ENCODE results near the gene INSL3.

DNA sequence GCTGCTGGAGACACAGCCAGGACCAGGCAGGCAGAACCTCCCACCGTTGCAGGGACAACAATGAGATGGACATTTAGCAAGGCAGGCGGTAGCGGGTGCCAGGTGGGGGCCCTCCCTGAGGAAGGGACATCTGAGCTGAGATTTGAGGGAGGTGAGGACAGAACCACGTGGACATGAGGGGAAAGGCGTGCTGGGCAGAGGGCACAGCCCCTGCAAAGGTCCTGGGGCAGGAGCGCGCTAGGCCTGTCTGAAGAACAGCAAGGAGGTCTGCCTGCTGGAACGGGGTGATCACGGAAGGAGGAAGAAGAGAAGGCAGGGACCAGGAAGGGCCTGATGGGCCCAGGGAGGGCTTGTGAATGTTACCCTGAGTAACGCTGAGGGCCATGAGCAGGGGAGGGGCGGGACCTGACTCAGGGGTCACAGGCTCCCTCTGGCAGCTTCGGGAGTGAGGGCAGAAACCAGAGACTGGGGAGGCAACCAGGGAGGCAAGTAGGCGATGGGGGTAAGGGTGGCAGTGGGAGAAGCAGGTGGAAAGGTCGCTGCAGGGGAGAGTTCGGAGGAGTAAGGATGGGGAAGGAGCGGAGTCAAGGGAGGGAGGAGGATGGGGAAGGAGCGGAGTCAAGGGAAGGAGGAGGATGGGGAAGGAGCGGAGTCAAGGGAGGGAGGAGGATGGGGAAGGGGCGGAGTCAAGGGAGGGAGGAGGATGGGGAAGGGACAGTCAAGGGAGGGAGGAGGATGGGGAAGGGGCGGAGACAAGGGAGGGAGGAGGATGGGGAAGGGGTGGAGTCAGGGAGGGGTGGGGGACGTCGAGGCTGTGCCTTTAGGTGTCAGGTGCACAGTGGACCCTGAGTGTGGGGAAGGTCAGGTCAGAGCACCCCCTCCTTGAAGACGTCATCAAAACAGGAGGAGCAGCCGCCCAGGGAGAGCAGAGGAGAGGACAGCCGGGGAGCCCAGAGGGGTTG, 42.1 kb downstream of the INSL3 start:
- TF ChIP-seq NR1H2 (CRISPR knock-in tag; IDR thresholded peaks at IDR 0.05; ENCODE audit: borderline replicate concordance, low read depth) (no peak), YY1 (IDR thresholded peaks at IDR 0.05; ENCODE audit: insufficient read depth, insufficient replicate concordance, low read depth, low read length) (no peak), ZNF501 (CRISPR knock-in tag; IDR thresholded peaks at IDR 0.05) (no peak), SP1 (IDR thresholded peaks at IDR 0.05) (no peak), SP1 (CRISPR knock-in tag; IDR thresholded peaks at IDR 0.05) (no peak), SMC3 (IDR thresholded peaks at IDR 0.05; ENCODE audit: low read length) (no peak), MEIS2 (CRISPR knock-in tag; IDR thresholded peaks at IDR 0.05) (no peak), ZNF12 (CRISPR knock-in tag; IDR thresholded peaks at IDR 0.05) (no peak), CBX2 (IDR thresholded peaks at IDR 0.05; ENCODE audit: low read depth, low read length) (no peak), CBX2 (CRISPR knock-in tag; IDR thresholded peaks at IDR 0.05; ENCODE audit: low read depth) (no peak), ZNF274 (CRISPR knock-in tag; IDR thresholded peaks at IDR 0.05) (no peak)
- TF ChIP-seq, protein P1, sequence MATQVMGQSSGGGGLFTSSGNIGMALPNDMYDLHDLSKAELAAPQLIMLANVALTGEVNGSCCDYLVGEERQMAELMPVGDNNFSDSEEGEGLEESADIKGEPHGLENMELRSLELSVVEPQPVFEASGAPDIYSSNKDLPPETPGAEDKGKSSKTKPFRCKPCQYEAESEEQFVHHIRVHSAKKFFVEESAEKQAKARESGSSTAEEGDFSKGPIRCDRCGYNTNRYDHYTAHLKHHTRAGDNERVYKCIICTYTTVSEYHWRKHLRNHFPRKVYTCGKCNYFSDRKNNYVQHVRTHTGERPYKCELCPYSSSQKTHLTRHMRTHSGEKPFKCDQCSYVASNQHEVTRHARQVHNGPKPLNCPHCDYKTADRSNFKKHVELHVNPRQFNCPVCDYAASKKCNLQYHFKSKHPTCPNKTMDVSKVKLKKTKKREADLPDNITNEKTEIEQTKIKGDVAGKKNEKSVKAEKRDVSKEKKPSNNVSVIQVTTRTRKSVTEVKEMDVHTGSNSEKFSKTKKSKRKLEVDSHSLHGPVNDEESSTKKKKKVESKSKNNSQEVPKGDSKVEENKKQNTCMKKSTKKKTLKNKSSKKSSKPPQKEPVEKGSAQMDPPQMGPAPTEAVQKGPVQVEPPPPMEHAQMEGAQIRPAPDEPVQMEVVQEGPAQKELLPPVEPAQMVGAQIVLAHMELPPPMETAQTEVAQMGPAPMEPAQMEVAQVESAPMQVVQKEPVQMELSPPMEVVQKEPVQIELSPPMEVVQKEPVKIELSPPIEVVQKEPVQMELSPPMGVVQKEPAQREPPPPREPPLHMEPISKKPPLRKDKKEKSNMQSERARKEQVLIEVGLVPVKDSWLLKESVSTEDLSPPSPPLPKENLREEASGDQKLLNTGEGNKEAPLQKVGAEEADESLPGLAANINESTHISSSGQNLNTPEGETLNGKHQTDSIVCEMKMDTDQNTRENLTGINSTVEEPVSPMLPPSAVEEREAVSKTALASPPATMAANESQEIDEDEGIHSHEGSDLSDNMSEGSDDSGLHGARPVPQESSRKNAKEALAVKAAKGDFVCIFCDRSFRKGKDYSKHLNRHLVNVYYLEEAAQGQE (IDR thresholded peaks at IDR 0.05; ENCODE audit: borderline replicate concordance in 1 of 2, low read depth in 1 of 2, low read length in 2 of 2) = no peak
- TF ChIP-seq, protein P2, sequence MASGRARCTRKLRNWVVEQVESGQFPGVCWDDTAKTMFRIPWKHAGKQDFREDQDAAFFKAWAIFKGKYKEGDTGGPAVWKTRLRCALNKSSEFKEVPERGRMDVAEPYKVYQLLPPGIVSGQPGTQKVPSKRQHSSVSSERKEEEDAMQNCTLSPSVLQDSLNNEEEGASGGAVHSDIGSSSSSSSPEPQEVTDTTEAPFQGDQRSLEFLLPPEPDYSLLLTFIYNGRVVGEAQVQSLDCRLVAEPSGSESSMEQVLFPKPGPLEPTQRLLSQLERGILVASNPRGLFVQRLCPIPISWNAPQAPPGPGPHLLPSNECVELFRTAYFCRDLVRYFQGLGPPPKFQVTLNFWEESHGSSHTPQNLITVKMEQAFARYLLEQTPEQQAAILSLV (CRISPR knock-in tag; IDR thresholded peaks at IDR 0.05; ENCODE audit: borderline replicate concordance) = no peak
